HG02973 (cell line): ENCODE data around the gene VPS4B.
"Not testable (repeated sequence)": the region's sequence is repeated elsewhere in the genome, so short reads cannot be mapped to it uniquely, and the experiment has no call there.

Source experiments
- ATAC-seq: cut with Tn5 transposase; IDR thresholded peaks from one replicate; pipeline ENCODE4 v1.9.1; 2021; ENCODE audit warnings: moderate library complexity; ENCODE audit not compliant: unreplicated experiment

The VPS4B gene

DNA sequence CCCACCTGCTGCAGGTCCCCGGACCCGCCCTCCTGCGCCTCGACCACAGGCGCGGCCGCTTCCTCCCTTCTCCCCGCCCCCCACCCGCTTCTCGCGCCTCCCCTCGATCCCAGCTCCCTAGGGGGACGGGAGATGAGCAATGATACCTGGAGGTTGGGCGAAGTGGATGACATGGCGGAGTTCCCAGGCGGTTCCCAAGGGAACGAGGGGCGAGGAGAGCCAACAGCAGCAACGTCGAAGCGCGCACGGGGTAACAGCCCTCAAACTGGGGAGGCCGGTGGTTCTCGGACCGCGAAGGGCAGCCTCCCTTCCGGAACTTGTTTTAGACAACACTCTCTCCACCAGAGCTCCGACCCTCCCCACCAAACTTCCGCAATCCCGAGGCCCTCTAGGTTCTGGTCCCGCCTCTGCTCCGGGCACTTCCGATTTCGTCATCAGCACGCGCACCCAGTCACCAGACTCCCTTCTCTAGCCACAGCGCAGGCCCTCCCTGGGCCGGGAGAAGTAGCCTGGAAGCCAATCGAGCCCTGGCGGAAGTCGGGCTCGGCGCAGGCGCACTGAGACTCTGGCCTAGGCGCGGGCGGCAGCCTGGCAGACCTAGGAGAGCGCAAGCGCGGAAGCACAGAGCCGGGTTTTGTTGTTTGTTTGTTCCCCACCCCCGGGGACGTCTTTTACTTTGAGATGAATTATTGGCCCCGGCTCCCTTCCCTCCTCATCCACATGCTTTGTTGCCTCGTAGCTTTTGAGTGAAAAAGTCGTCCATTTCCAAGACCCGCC lies at the start of gene VPS4B:
TSS of gene VPS4B (minus strand) at position 390 of the 777 bp plus-strand sequence. CDS start at position 173, 217 bp downstream.
- peak; percentile 96 for ATAC-seq

- no peak for ATAC-seq
Measured at GRCh38 chr18:63470751-63471150, 48.5 kb upstream of the VPS4B start.

- no peak for ATAC-seq
Measured at GRCh38 chr18:63468575-63468974, 46.3 kb upstream of the VPS4B start.

DNA sequence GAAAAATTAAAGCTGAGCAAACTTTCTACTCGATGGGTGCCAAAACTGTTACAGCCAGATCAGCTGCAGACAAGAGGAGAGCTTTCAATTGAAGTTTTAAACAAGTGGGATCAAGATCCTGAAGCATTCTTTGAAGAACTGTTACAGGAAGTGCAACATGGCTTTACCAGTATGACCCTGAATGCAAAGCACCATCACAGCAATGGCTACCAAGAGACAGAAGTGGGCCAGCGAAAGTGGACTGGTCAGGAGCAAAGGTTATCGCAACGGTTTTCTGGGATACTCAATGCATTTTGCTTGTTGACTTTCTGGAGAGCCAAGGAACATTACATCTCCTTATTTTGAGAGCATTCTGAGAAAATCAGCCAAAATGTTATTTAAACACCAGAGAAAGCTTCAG lies 45.4 kb upstream of the VPS4B start:
- no peak for ATAC-seq

GRCh38 chr18:63465059-63465458 lies 42.8 kb upstream of the VPS4B start:
- ATAC-seq = no peak

DNA sequence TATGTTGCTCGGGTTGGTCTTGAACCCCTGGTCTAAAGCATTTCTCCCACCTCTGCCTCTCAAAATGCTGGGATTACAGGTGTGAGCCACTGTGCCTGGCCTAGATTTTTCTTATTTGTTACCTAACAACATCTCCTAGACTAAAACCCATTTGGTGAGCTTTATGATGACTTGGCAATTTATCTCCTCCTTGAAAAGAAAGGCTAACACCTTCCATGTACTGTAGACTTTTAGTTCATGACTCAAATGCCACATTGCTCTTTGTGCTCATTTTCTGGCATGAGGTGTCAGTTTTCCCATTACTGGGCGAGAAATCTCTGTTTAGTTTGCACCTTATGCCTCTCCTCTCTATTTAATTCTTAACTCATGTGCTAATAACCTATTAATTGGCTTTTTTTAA lies 42.2 kb upstream of the VPS4B start:
- ATAC-seq = no peak

GRCh38 chr18:63460414-63460813 lies 38.1 kb upstream of the VPS4B start:
- no peak for ATAC-seq

GRCh38 chr18:63457977-63458376 lies 35.7 kb upstream of the VPS4B start:
- no peak for ATAC-seq

- ATAC-seq = no peak
Measured at GRCh38 chr18:63454497-63454896, 32.2 kb upstream of the VPS4B start.

DNA sequence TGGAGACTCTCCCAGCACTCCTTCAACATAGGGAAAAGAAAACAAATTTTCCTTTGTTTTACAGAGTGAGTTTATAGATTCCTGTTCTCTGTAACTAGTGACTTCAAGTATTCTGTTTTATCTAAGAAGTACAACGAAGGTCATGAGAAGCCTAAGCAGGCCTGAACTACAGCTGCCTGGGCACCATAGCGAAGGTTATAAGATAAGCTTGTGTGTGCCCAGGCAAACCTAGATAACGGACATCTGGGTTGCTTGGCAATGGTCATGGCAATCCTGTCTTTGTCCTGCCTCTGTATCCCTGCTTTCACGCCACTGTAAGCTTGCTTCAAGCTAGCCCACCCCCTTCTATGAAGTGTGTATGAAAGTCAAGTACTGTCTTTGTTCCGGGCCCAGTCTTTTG lies 30.5 kb upstream of the VPS4B start:
- ATAC-seq = not testable (repeated sequence)

- ATAC-seq = no peak
Measured at GRCh38 chr18:63451799-63452660, 29.8 kb upstream of the VPS4B start.

DNA sequence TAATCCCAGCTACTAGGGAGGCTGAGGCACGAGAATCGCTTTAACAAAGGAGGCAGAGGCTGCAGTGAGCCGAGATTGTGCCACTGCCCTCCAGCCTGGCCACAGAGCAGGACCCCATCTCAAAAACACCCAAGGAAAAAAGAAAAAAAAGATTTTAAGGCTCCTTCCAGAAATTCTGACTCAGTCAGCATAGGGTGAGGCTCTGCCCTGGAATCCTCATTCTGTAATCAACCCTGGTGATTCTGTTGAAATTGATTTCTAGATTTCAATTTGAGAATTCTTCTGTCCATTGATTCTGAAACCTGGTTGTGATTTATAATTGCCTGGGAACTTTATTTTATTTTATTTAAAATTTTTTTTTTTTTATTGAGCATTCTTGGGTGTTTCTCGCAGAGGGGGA lies 27.1 kb upstream of the VPS4B start:
- no peak for ATAC-seq

DNA sequence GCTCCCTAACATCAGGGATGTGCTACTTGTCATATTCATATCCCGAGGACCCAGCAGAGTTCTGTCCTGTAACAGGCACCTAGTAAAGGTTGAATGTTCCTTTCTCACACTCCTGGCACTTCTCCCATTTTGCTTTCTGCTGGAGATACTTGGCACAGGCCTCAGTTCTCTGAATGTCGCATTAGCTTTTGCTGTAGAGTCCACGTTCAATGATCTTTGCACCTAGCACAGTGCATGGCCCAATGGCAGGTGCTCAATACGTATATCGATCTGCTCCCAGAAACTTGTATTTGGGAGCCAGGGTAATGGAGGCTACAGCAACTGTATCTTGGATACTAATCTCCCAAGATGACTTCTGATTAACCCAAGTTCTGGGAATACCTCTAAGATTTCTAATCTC lies 24.8 kb upstream of the VPS4B start:
- no peak for ATAC-seq

DNA sequence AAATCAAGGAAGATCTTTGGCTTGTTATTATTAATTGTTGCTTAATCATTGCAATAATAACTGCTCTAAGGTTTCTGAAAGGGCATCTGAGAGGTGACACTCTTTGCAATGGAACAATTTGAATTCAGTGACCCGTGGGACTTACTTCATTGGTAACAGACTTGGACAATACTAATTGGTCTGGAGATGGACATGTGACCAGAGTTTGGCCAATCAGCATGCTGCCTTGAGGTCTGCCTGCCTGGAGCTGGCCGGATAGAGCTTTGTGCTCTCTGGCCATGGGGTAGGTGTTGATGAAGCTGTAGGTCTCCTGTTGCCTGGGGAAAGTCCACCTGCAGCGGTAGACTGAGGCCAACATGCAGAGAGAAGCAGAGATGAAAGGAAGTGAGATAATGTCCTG lies 24.0 kb upstream of the VPS4B start:
- ATAC-seq = no peak

GRCh38 chr18:63445037-63445436 lies 22.8 kb upstream of the VPS4B start:
- no peak for ATAC-seq

- no peak for ATAC-seq
Measured at GRCh38 chr18:63444580-63444979, 22.3 kb upstream of the VPS4B start.

DNA sequence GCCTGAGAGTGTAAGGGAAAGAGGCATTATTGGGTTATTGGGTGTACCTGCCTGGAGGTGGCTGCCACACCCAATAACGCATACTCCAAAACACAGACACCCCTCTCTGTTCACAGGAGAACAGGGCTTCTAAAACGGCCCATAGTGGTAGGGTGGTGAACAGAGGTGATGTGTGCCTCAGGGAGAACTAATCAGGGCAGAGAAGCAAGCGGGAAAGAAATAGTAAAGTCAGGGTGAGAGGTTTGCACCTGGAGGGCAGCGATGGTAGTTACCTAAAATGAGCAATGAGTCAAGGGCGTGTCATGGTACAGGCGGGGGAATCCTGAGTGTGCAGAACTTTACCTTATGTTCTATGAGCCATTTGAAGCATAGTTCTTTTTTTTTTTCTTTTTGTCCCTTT lies 21.6 kb upstream of the VPS4B start:
- no peak for ATAC-seq

DNA sequence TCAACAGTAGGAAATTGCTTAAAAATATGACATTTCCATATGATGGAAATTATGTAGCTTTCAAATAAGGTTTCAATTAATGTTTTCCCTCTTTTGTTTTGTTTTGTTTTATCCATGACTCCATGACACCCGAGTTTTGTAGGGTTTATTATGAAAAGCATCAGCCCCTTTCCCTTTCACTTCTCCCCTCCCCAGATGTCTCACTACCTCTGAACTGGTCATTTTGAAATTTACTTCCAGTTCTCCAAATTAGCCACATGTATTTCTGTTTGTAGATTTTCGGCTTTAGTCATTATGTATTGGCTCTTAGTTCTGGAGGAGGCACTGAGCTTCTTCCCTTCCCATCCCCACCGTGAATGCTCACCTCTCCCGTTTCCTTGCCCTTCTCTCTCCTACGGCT lies 18.6 kb upstream of the VPS4B start:
- ATAC-seq = peak; percentile 38

- ATAC-seq = no peak
Measured at GRCh38 chr18:63440219-63440618, 17.9 kb upstream of the VPS4B start.

DNA sequence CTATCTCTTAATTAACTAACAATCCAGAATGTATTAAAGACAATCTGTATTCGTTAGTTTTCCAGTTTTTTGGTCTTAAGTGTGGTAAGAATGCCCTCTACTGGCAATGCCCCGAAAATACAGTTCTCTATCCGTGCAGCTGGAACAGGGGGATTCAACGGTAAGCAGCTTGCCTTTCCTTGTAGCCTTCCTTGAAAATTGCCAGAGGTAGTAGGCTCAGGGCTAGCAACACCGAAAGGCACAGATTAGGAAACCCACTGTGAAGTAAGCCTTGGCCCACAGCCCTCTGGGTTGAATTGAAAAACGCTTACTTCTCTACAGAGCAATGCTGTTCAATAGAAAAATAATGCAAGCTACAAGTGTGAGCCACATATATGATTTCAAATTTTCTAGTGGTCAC lies 17.1 kb upstream of the VPS4B start:
- ATAC-seq = no peak

- ATAC-seq = no peak
Measured at GRCh38 chr18:63438181-63438580, 15.9 kb upstream of the VPS4B start.

GRCh38 chr18:63433334-63433866 lies 11.1 kb upstream of the VPS4B start:
- no peak for ATAC-seq
